BLaER1 (cell line): ENCODE results near the gene ADAMTS13.
"Not testable (repeated sequence)": the region's sequence is repeated elsewhere in the genome, so short reads cannot be mapped to it uniquely, and the experiment has no call there.

Experiments used
- H3K27ac ChIP-seq: shearing (Covaris generic); formaldehyde crosslinking; 2 replicates; pipeline ENCODE4 v1.8.1; 2022
- H3K27me3 ChIP-seq: shearing (Covaris generic); formaldehyde crosslinking; 2 replicates; pipeline ENCODE4 v1.8.1; 2022
- H3K36me3 ChIP-seq: shearing (Covaris generic); formaldehyde crosslinking; 2 replicates; pipeline ENCODE4 v1.8.1; 2022
- H3K4me1 ChIP-seq: shearing (Covaris generic); formaldehyde crosslinking; 2 replicates; pipeline ENCODE4 v1.8.1; 2022
- H3K4me2 ChIP-seq: shearing (Covaris generic); formaldehyde crosslinking; 2 replicates; pipeline ENCODE4 v1.8.1; 2022
- H3K4me3 ChIP-seq: shearing (Covaris generic); formaldehyde crosslinking; 2 replicates; pipeline ENCODE4 v1.8.1; 2022
- H3K9ac ChIP-seq: shearing (Covaris generic); formaldehyde crosslinking; 2 replicates; pipeline ENCODE4 v1.8.1; 2022
- H3K9me3 ChIP-seq: shearing (Covaris generic); formaldehyde crosslinking; 2 replicates; pipeline ENCODE4 v1.8.1; 2022
- H4K20me1 ChIP-seq: shearing (Covaris generic); formaldehyde crosslinking; 2 replicates; pipeline ENCODE4 v1.8.1; 2022
- Cebpa-rat ChIP-seq: shearing (Covaris generic); IDR thresholded peaks from 2 replicates; pipeline ENCODE4 v1.8.1; 2022

ADAMTS13 gene

GRCh38 chr9:133437753-133438531 lies 15.8 kb downstream of the ADAMTS13 start:
- H3K9ac ChIP-seq: no peak overlapping the region; the same call in 1 of the 2 replicates
- no peaks in the 10 kb centered on the region for H3K9me3 ChIP-seq
- no peak for TF ChIP-seq Cebpa-rat
- no peaks in the 10 kb centered on the region for H4K20me1 ChIP-seq
- no peaks in the 10 kb centered on the region for H3K36me3 ChIP-seq
- H3K27me3 ChIP-seq: no peaks in the 10 kb centered on the region
- no peak overlapping the region for H3K4me3 ChIP-seq
- H3K4me2 ChIP-seq: peak overlapping the region; percentile 98
- H3K27ac ChIP-seq: peak overlapping the region; percentile 40
- peaks cover 88% of the 10 kb centered on the region for H3K4me1 ChIP-seq

GRCh38 chr9:133439337-133439736 lies 17.2 kb downstream of the ADAMTS13 start:
- H4K20me1 ChIP-seq: no peaks in the 10 kb centered on the region
- no peak for TF ChIP-seq Cebpa-rat
- peak overlapping the region; percentile 96 for H3K27ac ChIP-seq
- no peaks in the 10 kb centered on the region for H3K36me3 ChIP-seq
- H3K4me3 ChIP-seq: no peak overlapping the region
- H3K9ac ChIP-seq: no peak overlapping the region
- peaks cover 100% of the 10 kb centered on the region for H3K4me1 ChIP-seq
- no peaks in the 10 kb centered on the region for H3K9me3 ChIP-seq
- peak overlapping the region; percentile 98 for H3K4me2 ChIP-seq
- no peaks in the 10 kb centered on the region for H3K27me3 ChIP-seq

- Histone ChIP-seq H3K27me3 (no peaks in the 10 kb centered on the region), H3K9ac (peak overlapping the region; percentile 80), H4K20me1 (no peaks in the 10 kb centered on the region), H3K4me2 (peak overlapping the region; percentile 98), H3K4me3 (peak overlapping the region; percentile 59), H3K27ac (peak overlapping the region; percentile 96), H3K9me3 (no peaks in the 10 kb centered on the region), H3K36me3 (no peaks in the 10 kb centered on the region), H3K4me1 (peaks cover 92% of the 10 kb centered on the region)
- no peak for TF ChIP-seq Cebpa-rat
Measured at GRCh38 chr9:133440874-133441273, 18.7 kb downstream of the ADAMTS13 start.

DNA sequence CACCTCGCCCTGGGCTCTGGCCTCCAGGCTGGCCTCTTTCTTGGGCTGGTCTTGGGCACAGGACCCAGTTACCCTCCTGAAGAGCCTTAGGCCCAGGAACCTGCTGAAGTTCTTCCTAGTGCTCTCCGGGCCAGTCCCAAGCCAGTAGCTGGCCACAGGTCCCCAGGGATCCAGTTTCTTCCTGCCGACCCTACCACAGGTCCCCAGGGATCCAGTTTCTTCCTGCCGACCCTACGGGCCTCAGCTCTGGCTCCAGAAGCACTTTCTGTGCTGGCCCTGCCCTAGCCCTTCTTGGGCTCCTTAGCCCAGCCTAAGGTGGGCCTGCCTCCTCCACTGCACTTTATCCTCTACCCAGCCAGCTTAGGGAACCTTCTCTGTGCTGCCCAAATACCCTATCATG lies 19.4 kb downstream of the ADAMTS13 start:
- Histone ChIP-seq H3K27me3 (no peaks in the 10 kb centered on the region), H3K9me3 (no peaks in the 10 kb centered on the region), H3K4me1 (peaks cover 86% of the 10 kb centered on the region), H3K4me3 (peak overlapping the region; percentile 59), H4K20me1 (no peaks in the 10 kb centered on the region), H3K27ac (peak overlapping the region; percentile 96), H3K36me3 (no peaks in the 10 kb centered on the region), H3K9ac (peak overlapping the region; percentile 80), H3K4me2 (peak overlapping the region; percentile 98)
- no peak for TF ChIP-seq Cebpa-rat

GRCh38 chr9:133443248-133443647 lies 21.1 kb downstream of the ADAMTS13 start:
- H3K9me3 ChIP-seq: no peaks in the 10 kb centered on the region
- H3K4me1 ChIP-seq: peaks cover 69% of the 10 kb centered on the region
- H3K9ac ChIP-seq: no peak overlapping the region
- H3K36me3 ChIP-seq: no peaks in the 10 kb centered on the region
- no peak for TF ChIP-seq Cebpa-rat
- peak overlapping the region; percentile 98; the same call in 1 of the 2 replicates for H3K4me2 ChIP-seq
- no peak overlapping the region for H3K4me3 ChIP-seq
- peak overlapping the region; percentile 14; the same call in 1 of the 2 replicates for H3K27ac ChIP-seq
- no peaks in the 10 kb centered on the region for H3K27me3 ChIP-seq
- H4K20me1 ChIP-seq: no peaks in the 10 kb centered on the region

GRCh38 chr9:133443982-133444381 lies 21.8 kb downstream of the ADAMTS13 start:
- Histone ChIP-seq H3K27ac (peak overlapping the region; percentile 14; the same call in 1 of the 2 replicates), H3K9ac (no peak overlapping the region), H3K9me3 (no peaks in the 10 kb centered on the region), H3K27me3 (no peaks in the 10 kb centered on the region), H4K20me1 (no peaks in the 10 kb centered on the region), H3K36me3 (no peaks in the 10 kb centered on the region), H3K4me2 (no peak overlapping the region), H3K4me1 (peaks cover 61% of the 10 kb centered on the region), H3K4me3 (no peak overlapping the region)
- no peak for TF ChIP-seq Cebpa-rat

DNA sequence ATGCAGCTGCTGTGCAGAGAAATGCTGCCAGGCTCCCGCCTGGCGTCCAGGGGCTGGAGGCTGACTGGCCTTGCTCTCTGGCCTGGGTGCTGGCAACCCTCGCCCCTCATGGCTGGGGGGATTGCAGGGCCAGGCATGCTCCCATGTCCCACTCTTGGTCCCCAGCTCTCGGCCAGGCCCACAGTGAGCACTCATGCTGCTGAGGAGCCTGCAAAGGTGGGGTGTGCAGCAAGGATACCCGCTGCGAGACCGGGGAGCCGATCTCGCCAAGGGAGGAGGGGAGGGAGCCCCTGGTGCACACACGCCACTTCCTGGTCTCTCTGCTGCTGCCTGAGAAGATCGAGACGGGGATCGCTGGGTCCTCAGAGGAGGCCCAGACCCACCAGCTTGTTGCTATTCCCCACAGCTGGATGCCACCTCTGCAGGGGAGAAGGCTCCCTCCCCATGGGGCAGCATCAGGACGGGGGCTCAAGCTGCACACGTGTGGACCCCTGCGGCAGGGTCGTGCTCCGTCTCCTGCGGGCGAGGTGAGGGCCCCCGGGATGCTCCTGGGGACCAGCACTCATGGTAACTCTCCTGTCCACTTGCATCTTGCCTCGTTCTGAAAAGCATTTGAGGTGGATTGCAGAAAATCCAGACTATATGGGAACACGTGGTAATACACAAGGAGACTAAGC lies 23.3 kb downstream of the ADAMTS13 start:
- H3K4me2 ChIP-seq: no peak overlapping the region
- TF ChIP-seq Cebpa-rat: no peak
- no peak overlapping the region for H3K27ac ChIP-seq
- no peaks in the 10 kb centered on the region for H4K20me1 ChIP-seq
- no peaks in the 10 kb centered on the region for H3K9me3 ChIP-seq
- H3K4me3 ChIP-seq: no peak overlapping the region
- H3K36me3 ChIP-seq: no peaks in the 10 kb centered on the region
- peaks cover 47% of the 10 kb centered on the region for H3K4me1 ChIP-seq
- H3K27me3 ChIP-seq: no peaks in the 10 kb centered on the region
- no peak overlapping the region for H3K9ac ChIP-seq

GRCh38 chr9:133448487-133448972 lies 26.4 kb downstream of the ADAMTS13 start:
- Histone ChIP-seq H3K27ac (no peak overlapping the region), H3K27me3 (no peaks in the 10 kb centered on the region), H3K36me3 (no peaks in the 10 kb centered on the region), H3K9ac (no peak overlapping the region), H3K9me3 (no peaks in the 10 kb centered on the region), H3K4me2 (no peak overlapping the region), H3K4me1 (peaks cover 27% of the 10 kb centered on the region), H3K4me3 (no peak overlapping the region), H4K20me1 (no peaks in the 10 kb centered on the region)
- no peak for TF ChIP-seq Cebpa-rat

- no peak overlapping the region for H3K27ac ChIP-seq
- no peaks in the 10 kb centered on the region for H4K20me1 ChIP-seq
- no peak overlapping the region for H3K4me3 ChIP-seq
- H3K36me3 ChIP-seq: no peaks in the 10 kb centered on the region
- no peaks in the 10 kb centered on the region for H3K9me3 ChIP-seq
- no peak overlapping the region for H3K9ac ChIP-seq
- no peak for TF ChIP-seq Cebpa-rat
- H3K27me3 ChIP-seq: no peaks in the 10 kb centered on the region
- no peak overlapping the region for H3K4me2 ChIP-seq
- H3K4me1 ChIP-seq: peaks cover 29% of the 10 kb centered on the region
Measured at GRCh38 chr9:133449760-133450159, 27.6 kb downstream of the ADAMTS13 start.

- H3K36me3 ChIP-seq, H4K20me1 ChIP-seq, H3K9me3 ChIP-seq, H3K4me3 ChIP-seq, H3K4me2 ChIP-seq, H3K9ac ChIP-seq, H3K27me3 ChIP-seq, H3K27ac ChIP-seq: not testable (repeated sequence)
- H3K4me1 ChIP-seq: peaks cover 25% of the 10 kb centered on the region
Measured at GRCh38 chr9:133451865-133452264, 29.7 kb downstream of the ADAMTS13 start.
